GM21367 (cell line): Measurements from ENCODE around the gene FRMD4B.
A peak's percentile ranks its signal among the peaks of the same experiment; 100 is the strongest.

Experiments
- ATAC-seq: cut with Tn5 transposase; IDR thresholded peaks from one replicate; pipeline ENCODE4 v1.9.1; 2021; ENCODE audit not compliant: unreplicated experiment

FRMD4B gene

DNA sequence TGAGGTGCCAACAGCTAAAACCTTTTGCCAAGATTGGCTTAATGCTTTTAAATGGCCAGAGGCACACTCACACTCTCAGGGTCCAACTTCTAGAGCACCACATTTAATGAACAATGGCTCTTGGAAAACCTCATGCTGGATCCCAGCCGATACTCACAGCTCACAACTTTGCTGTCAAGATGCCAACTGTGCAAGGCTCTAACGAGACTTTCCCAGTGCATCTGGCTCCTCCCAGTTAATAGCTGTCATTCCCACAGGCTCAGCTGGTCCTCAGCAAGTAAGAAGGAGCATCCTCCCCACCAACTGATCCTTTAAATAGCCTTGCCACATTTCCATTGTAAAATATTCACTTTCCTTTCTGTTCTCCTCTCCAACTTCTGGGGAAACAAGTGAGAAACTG lies 20.3 kb upstream of the FRMD4B start:
- ATAC-seq: no peak

DNA sequence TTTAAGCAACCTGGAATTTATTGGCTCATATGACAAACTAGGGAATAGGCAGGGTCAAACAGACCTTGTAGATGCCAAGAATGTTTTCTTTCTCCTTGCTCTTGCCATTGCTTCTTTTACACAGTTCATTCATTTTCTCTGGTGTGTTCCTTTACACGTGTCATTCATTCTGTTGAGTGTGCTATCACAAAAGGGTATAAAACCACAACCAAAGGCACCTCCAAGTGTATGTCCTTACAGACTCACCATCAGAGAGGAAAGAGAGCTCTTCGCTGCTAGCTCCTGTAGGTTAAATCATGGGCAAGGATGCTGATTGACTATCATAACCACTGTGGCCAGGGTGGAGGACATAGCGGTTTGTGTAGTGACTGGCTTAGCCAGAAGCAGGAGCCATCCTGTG lies 19.2 kb upstream of the FRMD4B start:
- no peak for ATAC-seq

DNA sequence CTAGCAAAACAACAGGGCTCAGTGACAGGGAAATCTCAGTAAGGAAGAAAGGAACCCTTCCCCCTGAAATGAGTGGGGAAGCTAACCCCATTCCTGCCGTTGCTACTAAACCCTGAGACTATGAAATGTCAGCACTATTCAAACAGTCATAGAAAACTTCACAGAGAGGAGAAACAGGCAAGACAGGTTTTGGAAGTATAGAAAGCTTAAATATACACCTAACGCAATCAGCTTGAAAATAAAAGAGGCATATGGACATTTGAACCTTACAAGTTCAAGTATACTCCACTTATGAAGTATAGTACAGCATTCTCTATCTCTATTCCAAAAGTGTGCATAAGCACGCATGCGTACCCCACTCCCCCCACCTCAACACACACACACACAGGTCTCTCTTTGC lies 17.6 kb upstream of the FRMD4B start:
- no peak for ATAC-seq

DNA sequence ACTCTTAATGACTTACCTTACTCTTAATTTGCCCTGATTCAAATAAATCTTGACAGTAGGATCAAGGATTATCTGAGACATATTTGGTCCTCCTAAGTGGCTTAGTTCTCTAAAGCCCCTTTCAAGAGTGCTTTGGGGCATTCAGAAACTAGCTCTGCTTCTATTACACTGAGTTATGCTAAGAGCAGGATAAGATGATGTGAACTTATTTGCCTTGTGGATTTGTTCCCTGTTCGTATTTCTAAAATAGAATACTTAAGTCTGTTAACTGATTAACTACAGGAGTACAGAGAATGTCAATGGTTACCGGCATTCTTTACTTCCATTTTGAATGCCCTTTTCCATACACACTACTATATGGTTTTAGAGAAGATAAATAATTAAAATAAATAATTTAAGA lies 14.8 kb upstream of the FRMD4B start:
- no peak for ATAC-seq

DNA sequence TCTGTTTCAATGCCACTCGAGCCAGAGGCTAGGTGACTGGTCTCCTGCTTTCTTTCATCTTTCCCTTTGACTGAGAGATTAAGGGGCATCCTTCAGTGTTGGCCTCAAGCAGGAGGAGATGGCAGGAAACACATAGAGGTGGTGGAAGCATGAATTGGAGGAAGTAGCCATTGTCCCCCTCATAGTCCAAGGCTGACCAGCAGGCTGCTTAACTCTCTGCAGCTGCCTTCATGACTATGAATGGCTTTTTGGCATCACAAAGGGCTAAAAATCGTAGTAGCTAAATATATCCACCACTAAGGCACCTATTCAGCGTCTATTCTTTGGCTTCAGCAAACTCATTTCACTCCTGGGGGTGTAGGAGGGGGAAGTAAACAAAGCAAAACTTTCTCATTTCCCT lies 7.0 kb upstream of the FRMD4B start:
- ATAC-seq: no peak

DNA sequence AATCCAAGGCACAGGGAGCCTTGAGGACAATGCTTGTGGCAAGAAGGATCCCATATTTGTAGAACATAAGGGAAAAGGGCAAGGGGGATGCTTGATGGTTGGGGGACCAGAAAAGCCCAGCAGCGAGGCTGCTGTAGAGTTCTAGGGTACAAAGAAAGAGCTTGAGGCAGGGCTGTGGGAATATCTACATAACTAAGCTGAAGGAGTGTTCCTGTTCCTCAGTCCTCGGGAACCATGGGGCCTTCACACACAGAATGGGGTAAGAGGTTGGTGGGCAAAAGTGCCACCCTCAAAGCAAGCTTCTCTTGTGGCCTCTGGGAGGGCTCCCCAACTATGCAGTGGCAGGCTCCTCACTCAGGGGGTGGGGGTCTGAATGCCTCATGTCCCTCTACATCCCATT lies 6.5 kb upstream of the FRMD4B start:
- no peak for ATAC-seq

DNA sequence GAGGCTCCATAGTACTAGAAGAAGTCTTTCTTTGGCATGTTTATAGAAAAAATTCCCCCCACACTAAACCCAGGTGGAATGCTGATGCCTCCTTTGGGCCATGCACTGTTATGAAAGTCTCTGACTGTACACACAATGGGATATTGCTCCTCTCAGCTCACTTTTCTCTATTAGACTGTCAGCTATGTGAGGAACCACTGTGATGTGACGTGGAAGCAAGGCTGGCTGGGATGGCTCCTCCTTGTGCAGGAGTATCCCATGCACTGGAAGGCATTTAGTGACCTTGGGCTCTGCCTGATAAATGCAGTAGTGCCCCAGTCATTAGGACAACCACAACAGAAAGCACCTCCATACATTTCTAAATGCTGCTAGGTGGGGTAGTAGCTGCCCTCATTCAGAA lies 5.7 kb upstream of the FRMD4B start:
- no peak for ATAC-seq

DNA sequence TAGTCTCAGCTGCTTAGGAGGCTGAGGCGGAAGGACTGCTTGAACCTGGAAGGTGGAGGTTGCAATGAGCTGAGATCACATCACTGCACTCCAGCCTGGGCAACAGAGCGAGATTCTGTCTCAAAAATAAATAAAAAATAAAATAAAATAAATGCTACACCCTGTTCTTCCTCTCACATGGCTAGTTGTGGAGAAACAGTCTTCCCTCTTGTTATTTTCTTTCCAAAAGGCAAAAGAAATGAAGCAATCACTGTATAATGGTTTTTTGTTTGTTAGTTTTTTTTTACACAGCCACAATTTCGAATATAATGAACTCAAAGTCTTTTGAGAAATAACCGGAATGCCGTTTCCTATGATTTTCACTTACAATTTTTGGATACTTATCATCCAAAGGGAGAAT lies 4.9 kb upstream of the FRMD4B start:
- no peak for ATAC-seq

DNA sequence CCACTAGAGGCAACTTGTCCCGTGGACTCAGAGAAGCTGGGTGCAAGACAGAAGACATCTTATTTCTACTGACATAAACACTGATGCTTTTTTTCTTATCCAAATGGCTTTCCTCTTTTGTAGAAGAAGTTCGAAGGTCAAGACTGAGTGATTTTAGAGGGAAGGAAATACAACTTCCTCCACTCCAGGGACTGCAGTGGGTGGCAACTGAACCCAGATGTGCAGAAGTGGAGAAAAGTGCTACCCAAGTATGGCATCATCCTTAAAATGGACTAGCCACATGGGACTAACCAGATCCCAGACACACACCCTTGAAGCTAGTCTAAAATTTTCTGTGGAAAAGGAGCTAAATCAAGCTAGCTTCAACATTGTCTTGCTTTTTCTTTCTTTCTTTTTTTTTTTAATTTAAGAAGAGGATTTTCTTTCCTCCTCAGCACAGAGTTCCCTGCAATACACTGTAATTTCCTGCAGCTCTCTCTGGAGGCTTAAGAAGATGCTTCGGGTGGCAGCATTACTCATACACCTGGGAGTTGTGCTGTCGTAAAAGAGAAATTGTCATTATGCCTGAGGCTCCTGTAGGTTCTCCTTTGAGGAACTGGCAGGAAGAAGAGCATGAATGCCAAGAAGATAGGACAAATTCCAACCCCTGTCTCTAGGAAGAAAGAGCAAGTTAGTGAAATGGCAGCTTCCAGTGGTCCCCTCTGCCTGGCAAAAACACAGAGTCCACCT lies 3.8 kb upstream of the FRMD4B start:
- no peak for ATAC-seq

DNA sequence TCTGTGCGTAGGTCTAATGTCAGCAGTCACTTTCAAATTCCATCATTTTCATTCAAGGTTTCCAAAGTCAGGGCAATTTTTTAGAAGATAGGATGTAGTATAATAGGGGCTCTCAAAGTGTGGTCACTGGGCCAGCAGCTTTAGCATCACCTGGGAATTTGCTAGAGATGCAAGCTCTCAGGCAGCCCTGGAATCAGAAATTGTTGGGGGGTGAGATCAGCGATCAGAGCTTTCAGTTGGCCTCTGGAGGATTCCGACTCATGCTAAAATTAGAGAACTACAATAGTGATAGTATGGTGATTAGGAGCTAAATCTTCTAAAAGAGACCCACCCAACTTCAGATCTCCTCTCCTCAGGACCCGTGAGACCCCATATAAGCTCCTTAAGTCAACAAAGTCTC lies 2.4 kb upstream of the FRMD4B start:
- ATAC-seq: no peak

DNA sequence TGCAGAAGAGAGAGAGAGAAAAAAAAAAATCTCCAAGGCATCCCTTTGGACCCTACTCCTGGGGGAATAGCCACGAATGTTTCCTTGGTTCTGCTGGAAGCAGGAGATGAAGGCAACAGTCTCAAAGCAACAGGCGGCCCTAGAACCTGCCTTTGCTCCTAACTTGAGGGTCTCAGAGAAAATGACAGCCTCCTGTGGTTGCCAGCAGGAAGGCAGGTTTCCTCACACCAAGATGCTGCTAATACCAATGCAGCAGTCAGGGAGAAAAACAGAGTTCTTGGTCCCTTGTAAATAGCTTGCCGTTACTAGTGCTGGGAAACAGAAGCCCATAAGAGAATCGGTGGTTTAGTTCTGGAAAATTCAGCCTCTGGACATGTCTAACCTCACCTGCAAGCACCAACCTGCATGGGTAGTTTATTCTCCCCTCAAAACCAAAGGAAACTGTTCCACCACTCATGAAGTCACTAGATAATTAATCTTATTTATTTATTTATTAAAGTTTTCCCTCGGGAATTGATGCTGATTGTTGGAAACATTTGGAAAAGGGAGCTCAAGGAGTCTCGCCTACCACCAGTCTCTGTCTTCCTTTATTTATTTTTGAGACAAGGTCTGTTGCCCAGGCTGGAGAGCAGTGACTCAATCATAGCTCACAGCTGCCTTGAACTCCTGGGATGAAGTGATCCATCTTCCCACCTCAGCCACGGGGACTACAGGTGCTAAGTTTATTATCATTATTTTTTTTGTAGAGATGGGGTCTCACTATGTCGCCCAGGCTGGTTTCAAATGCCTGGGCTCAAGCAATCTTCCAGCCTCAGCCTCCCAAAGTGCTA lies 883 bp upstream of the FRMD4B start:
- no peak for ATAC-seq

DNA sequence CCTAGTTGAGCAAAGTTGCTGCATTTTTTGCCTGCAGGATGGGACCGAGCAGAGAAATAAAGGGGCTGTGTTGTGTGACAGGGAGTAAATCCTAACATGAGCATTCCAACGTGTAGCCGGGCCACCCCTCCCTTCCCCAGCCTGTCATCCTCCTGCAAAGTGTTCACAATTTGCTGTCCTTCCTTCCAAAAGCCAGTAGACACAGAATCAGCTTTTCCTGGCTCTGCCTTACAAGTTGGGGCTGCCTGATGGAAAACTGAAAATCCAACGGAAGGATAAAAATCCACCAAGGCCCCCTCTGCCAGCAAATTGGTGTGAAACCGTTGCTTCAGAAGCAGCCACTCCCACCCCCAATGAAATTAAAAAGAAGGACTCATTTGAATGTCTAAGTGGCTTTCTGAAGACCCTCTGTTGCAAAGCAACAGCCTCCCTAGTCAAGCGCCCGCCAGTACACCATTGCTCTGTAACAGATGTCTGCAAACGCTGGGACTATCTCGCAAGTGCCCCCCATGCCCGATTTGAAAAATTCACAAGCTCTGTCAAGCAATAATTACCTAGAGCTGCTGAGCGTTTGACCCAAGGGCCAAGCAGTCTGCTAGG lies 665 bp downstream of the FRMD4B start:
- ATAC-seq: no peak

DNA sequence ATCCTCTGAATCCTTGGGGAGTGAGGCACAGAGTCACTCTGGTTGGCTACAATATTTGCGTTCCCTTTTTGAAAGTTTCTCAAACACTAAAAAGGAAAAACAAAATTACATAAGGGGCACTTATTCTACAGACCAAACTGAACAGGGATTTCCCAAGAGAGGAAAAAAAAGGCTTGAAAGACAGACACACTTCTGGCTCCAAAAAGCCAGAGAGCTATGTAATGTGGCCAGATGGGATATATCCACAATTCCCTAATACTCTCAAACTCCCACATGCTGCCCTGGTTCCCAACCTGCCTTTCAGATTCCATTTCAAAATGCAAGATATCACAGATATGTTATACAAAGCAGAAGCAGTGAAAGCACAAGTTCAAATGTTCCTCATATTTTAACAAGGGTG lies 1.6 kb downstream of the FRMD4B start:
- ATAC-seq: no peak

DNA sequence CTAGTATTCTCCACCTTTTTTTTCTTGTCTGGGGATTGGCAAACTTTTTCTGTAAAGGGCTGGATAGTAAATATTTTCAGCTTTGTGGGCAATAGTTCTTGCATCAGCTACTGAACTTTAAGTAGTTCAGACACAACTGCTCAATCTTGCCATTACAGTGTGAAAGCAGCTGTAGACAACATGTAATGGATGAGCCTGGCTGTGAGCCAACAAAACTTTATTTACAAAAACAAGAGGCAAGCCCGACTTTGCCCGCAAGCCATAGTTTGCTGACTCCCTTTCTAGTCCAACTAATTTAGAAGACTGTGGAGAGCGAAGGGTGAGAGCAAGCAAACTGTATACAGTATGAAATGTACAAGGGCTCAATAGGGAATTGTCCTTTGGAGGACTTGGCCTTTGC lies 6.2 kb downstream of the FRMD4B start:
- ATAC-seq: no peak

DNA sequence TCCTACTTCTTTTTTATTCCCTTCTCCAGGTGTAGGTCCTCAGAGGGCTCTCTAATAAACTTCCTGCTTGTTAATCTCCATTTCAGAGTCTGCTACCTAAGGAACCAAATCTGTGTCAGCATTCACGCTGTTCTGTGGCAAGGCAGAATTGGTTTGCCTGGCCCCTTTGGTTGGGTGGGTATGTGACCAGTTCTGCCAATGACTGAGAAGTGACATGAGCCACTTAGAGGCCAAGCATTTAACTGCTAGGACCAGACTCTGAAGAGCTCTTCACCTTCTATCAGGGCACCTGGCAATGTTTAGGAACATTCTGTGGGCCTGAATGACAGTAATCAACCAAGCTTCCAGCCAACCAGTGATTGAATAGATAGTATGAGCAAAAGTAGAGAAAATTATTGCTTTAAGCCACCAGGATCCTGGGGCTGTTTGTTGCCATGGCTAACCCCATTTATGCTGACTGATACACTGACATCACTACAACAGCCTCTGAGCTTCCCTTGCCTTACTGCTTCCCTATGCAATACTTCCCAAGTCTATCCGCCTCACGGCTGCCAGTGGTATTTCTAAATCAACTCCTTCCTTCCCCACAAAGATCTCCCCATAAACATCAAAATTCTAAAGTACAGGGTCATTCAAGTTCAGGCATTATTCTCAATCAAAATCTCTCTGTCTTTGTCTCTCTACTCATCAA lies 7.6 kb downstream of the FRMD4B start:
- no peak for ATAC-seq

DNA sequence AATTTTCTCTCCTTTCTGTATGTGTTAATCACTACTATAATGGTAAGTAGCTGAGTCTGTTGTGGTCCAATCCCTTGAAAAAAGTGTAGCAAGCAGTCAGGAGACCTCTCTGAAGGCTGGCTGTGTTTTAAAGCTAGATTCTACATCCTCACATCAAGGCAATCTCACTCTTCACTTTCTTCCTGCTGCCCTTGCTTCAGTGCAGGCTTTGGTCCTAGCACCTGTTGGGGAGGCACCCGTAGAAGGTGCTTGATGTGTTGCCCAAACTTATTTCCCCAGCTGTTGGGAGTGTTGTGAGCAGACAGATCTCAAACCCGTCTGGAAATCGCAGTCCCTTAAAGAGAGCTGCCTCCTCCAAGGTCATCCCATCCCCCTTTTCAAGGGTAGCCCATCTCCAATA lies 8.6 kb downstream of the FRMD4B start:
- ATAC-seq: no peak

DNA sequence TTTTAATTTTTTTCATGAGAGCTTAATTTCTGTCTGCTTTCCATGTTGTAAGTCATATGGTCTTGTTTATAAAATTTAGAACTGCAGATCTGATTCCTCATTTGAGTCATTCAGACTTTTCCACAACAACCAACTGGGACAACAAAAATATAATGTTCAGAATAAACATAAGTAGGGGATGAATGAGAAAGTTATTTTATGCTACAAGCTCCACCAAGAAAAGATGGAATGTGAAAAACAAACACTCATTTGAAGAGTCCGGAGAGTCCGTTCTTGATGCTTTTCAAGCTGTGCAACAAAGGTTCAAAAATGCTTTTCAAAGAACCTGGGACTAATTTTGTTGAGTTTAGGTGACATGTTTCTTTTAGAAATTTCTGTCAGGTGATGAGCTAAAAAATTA lies 9.2 kb downstream of the FRMD4B start:
- no peak for ATAC-seq

DNA sequence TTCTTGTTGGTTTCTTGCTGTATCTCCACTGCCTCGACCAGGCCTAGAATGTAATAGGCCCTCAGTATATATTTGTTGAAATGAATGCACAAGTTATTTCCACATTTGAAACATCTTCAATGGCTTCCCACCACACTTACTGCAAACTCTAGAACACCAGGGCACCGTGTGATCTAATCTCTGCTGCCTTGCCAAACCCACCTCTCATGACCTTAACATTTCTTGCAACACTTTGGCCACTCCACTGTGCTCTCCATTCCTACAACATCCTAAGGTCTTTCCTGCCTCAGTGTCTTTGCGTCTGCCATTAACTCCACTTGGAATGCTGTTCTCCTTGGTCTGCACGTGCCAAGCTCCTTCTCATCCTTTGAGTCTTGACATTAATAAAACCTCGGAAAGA lies 14.1 kb downstream of the FRMD4B start:
- ATAC-seq: no peak

DNA sequence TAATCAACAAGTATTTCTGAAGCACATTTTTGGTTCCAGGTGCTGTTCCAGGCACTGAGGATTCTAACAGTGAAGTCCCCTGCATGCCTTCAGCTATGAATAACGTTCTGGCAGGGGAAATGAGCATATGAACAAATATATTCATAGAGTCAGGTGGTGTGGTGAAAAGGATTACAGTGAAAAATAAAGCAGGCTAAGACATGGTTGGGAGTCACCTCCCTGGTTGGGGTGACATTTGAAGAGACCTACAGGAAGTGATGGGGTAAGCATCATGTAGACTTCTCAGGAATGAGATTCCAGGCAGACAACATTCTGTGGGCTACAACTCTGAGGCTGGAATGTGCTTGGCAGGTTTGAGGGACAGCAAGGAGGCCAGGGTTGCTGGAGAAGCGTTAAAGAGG lies 15.0 kb downstream of the FRMD4B start:
- no peak for ATAC-seq

DNA sequence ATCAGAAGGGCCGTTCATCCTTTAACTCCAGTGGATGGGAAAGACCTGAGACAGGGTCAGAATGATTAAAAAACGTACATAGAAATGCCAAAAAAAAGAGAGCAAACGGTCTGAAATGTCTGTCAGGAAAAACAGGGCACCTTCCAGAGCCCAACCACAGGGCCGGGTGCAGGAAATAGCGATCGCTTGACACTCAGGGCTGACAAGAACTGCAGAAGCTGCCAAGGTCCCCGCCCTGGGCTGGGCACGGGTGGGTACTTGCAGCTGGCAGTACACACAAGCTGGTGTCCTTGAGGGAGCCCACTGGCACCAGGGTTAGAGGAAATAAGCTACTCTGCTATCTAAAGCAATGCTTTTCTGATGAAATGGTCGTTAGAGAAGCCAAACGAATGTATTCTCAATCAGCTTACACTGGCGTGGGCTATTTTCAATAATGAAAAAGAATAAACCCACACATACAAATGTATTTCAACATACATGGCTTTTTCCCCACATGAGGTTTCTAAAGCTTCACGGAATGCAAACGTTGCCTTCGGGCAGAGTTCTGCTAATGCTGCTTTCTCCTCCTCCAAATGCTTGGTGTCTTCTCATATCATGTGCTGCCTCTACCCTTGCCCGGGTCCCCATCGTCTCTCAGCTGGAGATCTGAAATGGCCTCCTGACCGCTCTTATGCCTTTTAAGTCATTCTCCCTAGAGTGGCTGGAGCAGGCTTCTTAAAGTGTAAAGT lies 15.6 kb downstream of the FRMD4B start:
- no peak for ATAC-seq

DNA sequence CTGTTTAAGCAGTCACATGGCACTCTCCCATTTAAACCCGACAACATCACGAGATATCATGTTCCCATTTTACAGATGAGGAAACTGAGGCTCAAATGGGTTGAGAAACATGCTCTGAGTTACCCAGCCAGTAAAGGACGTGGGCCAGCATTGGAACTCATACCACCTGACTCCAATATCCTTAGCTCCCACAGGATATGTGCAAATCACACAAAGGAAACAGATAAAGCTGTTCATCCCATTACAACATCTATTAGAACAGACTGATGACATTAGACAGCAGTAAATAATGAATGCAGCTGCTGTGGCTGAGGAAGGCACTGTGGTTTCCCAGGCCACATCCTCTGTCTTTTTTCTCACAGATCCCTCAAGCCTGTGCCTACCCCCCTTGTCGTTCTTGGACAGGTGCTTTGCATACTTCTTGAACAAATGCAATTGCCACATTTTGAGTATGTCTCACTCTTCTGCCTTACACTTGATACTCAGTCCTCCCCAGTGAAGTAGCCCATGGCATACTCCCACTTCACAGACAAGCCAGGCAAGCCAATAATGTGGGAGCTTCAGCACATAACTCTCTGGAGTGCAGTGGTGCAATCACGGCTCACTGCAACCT lies 17.7 kb downstream of the FRMD4B start:
- peak; percentile 99 for ATAC-seq
